Endothelial cell of hepatic sinusoid (primary cell): ENCODE data around the gene B4GALNT2.
"Not testable (repeated sequence)": the region's sequence is repeated elsewhere in the genome, so short reads cannot be mapped to it uniquely, and the experiment has no call there.

Experiments used
- in situ Hi-C: cut with HindIII; loops from 2 replicates; pipeline ENCODE4 v1.10.0; 2017; ENCODE audit warnings: low sequenced_read_pairs

Gene B4GALNT2

DNA sequence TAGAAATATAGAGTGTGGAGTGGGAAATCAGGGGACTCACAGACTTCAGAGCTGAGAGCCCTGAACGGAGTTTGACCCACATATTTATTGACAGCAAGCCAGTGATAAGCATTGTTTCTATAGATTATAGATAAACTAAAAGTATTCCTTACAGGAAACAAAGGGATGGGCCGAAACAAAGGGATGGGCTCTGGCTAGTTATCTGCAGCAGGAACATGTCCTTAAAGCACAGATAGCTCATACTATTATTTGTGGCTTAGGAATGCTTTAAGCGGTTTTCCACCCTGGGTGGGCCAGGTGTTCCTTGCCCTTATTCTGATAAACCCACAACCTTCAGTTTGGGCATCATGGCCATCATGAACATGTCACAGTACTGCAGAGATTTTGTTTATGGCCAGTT lies 38.1 kb downstream of the B4GALNT2 start:
- in situ Hi-C loops: not testable (repeated sequence)

DNA sequence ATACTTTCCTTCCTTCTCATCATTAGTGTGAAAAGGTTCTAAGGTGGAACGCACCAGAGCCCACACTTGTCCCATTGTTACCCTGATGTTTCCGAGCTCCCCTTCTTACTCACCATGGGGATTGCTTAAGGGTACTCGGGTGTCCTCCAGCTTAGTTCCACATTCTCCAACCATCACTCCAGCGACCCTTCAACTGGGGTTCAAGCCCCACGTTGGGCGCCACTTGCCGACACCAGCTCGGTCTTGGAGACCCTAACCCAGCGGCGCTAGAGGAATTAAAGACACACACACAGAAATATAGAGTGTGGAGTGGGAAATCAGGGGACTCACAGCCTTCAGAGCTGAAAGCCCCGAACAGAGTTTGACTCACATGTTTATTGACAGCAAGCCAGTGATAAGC lies 43.4 kb downstream of the B4GALNT2 start:
- in situ Hi-C loops: not testable (repeated sequence)

DNA sequence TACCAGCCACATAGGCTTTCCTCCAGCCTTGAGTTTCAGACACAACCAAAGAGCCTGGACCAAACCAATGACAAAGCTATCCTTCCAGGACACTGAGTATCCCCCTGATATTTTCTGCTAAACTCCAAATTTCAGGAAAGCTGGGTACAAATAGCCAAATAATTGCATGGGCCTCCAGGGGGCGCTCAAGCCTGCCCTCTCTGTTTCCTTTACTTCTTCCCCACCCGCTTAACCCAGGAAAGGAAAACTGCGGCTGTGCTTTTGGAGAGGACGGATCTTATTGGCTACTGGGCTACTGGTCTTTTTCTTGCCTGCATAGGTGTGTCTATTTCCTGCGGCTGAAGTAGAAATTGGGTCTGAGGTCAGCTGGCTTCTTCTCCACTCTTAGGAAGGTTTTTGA lies 47.7 kb downstream of the B4GALNT2 start:
- in situ Hi-C loops: no loop called here

DNA sequence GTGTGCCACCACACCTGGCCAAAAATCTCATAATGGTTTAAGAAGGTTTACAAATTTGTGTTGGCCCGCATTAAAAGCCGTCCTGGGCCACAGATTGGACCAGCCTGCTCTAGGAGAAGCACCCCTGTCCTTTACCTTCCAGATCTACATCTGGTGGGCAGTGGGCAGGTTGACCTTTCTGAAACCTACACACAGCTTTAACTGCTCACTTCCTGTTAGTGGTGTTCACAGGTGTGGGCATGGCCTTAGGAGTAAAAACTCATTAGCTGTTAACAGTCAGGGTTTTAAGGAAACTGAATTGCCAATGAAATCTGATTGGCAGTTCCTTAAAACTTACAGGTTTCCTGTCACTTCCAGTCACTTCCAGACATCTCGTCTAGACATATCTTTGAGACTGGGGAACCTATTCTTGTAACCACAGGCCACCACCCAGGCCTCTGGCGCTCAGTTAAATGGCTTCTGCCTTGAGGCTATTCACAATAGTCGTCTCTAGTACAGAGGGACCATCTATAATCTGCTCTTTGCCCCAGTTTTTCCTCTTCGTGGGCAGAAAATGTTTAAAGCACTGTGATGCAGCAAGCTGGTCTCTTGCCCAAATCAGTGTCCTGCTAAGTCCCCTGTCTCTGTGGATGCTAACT lies 48.5 kb downstream of the B4GALNT2 start:
- in situ Hi-C loops: no loop called here

DNA sequence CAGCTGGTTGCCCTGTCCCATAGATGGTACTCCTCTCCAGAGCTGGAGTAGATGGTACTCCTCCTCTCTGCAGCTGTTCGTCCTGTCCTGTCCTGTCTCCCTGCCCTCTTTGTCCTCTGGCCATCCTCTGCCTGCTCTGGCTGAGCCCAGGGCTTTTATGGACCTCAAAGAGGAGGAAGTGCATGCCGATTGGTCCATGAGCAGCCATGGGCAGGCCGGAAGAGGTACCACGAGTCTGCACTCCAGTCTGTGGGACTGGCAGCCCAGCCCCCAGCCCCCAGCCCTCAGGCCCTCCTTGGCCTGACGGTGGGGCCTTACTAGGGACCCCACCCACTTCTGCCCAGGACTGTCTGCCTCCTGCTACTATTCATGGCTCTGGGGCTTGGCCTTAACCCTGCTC lies 50.8 kb downstream of the B4GALNT2 start:
- in situ Hi-C loops: no loop called here

DNA sequence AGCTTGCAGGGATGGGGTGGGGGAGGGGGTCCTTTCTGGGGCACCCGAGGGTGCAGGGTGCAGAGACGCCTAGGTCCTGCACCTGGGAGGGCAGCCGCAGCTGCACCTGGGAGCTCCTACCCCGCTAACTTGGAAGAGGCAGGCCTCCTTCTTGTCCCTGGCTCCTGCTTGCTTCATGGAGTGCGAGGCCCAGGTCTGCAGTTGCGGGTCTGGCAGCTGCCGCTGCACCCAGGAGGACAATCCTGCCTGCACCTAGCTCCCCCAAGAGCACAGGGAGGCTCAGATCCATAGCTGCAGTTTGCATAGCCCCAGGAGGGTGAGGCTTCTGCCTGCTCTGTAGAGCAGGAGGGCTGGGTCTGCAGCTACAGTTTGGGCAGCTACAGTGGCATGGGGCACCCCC lies 51.2 kb downstream of the B4GALNT2 start:
- in situ Hi-C loops: no loop called here

DNA sequence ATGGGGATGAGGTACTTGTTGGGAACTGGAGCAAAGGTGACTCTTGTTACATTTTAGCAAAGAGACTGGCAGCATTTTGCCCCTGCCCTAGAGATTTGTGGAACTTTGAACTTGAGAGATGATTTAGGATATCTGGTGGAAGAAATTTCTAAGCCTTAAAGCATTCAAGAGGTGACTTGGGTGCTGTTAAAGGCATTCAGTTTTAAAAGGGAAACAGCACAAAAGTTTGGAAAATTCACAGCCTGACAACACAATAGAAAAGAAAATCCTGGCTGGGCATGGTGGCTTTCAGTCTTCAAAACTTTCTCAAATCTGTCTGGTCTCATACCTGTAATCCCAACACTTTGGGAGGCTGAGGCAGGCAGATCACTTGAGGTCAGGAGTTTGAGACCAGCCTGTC lies 52.0 kb downstream of the B4GALNT2 start:
- in situ Hi-C loops: not testable (repeated sequence)

DNA sequence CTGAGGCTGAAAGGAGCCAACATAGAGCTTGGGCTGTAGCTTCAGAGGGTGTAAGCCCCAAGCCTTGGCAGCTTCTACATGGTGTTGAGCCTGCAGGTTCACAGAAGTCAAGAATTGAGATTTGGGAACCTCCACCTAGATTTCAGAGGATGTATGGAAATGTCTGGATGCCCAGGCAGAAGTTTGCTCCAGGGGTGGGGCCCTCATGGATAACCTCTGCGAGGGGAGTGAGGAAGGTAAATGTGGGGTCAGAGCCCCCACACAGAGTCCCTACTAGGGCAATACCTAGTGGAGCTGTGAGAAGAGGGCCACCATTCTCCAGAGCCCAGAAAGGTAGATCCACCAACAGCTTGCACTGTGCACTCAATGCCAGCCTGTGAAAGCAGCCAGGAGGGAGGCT lies 52.8 kb downstream of the B4GALNT2 start:
- in situ Hi-C loops: loop anchor here (5.0 kb wide), 1 partner anchor 78 kb away; no protein-coding TSS in a partner anchor

DNA sequence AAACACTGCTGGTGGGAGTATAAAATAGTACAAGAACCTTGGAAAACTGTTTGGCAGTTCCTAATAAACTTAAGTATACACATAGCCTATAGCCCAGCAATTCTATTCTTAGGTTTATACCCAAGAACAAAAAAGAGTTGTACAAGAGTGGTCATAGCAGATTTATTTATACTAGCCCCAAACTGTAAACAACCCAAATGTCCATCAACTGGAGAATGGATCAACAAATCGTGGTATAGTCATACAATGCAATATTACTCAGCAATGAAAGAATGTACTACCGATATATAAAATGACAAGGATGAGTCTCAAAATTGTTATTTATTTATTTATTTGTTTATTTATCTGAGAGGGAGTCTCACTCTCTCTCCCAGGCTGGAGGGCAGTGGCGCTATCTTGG lies 54.7 kb downstream of the B4GALNT2 start:
- in situ Hi-C loops: loop anchor here (5.0 kb wide), 1 partner anchor 80 kb away; no protein-coding TSS in a partner anchor

DNA sequence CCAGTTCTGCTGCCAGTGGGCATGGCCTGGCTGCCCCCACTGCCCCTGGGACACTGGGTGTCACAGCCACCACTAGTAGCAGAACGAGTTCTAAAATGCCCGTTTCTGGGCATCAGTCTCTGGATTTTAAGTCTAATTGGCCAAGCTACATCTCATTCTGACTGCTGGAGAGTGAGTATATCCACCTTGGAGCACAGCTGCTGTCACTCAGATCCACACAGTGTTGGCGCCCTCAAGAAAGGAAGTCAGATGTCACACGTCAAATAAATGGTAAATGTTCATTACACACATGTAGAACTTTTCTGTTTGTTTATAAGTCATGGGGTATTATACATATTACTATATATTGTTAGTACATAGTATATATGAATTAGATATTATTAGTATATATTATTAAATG lies 58.4 kb downstream of the B4GALNT2 start:
- in situ Hi-C loops: loop anchor here (5.0 kb wide), 1 partner anchor 36 kb away; no protein-coding TSS in a partner anchor

DNA sequence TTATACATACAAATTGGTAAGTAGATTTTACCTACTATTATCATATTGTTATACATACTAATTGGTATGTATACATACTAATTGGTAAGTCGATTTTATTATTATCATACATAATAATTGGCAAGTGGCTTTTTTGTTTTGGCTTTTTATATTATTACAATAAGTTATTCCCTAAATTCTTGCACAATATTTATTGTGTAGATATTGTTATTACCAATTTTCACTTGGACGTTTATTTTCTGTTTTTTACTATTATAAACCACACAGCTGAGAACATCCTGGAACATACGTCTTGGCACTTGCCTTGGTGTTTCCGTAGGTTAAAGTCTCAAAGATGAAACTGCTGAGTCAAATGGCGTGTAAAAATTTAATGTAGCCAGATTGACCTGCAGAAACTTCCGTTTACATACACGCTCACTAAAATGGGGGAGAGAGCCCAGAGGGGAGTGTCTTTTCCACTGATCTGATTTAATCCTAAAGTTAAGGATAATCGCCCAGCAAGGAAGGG lies 58.9 kb downstream of the B4GALNT2 start:
- in situ Hi-C loops: loop anchor here (5.0 kb wide), 1 partner anchor 36 kb away; no protein-coding TSS in a partner anchor

DNA sequence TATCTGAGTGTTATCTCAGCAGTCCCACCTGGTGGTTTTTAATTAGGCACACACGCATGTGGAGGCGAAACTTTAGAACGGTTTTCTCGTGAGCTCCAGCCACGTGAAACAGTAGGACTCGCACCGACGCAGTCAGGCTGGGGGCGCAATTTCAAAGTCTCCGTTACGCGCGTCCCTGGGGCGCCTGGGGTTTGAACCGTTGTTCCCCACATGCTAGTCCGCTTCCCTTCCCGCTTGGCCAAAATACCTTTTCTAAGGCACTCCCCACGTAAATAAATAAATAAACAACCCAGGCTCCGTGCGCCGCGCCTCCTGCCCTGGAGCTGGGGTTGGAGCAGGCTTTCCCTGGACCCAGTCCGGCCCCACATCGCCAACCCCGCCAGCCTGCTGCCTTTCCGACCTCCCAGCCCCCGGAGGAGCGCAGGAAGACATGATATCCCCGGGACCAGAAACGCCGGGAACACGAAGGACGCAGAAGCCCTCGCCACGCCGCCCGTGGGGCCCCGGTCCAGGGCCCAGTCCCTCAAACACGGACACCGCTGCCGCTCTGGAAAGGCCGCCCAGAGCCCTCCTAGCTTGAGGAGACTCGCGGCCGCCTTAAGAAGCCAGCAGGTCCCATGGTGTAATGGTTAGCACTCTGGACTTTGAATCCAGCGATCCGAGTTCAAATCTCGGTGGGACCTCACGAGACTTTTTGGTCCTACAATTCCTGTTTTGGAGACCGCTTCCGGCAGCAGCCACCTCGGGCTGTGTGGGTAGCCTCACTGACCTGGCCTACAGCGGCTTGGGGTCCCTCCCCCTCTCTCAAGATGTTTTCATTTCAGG lies 59.6 kb downstream of the B4GALNT2 start:
- in situ Hi-C loops: loop anchor here (5.0 kb wide), 1 partner anchor 35 kb away; no protein-coding TSS in a partner anchor

DNA sequence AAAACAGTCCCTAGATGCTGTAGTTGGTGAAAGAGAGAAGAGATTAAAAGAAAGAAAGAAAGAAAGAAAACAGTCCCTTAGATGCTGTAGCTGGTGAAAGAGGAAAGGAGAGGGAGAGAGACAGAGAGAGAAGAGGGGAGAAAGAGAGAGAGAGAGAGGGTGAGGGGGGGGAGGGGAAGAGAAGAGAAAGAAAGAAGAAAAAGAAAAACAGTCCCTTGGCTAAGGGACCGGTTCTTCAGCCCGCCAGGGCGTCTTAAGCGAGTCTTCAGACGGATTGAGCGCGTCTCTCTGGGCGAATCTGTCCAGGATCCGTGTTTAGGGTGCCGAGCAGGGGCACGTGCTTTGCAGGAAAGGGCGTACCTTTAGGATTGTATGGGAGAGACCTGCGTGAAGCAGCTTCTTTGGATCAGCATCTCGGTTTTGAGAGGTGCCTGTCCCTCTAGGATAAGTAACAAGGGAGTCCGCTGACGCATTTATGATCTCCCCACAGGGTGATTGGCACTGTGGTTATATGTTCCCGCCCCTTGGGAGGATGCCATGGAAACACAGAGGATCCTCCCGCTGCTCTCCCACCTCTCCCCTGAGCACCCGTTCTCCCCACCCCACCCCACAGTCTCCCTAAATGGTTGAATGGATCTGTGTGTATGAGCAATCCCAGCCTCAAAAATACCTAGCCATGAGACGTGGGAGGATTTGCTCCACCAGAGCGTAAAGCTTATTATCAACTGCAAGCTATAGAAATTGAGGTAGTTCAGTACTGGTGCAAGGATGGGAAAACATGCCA lies 61.1 kb downstream of the B4GALNT2 start:
- in situ Hi-C loops: loop anchor here (5.0 kb wide), 1 partner anchor 34 kb away; no protein-coding TSS in a partner anchor

DNA sequence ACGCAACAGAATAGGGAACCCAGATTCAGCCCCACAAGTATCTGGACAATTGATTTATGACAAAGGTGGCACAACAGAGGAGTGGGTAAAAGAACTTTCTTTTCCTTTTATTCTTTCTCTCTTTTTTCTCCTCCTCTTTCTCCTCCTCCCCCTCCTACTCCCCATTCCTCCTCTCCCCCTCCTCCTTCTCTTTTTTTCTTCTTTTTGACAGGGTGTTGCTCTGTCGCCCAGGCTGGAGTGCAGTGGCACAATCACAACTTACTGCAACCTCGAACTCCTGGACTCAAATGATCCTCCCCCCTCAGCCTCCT lies 61.7 kb downstream of the B4GALNT2 start:
- in situ Hi-C loops: loop anchor here (5.0 kb wide), 1 partner anchor 33 kb away; no protein-coding TSS in a partner anchor

DNA sequence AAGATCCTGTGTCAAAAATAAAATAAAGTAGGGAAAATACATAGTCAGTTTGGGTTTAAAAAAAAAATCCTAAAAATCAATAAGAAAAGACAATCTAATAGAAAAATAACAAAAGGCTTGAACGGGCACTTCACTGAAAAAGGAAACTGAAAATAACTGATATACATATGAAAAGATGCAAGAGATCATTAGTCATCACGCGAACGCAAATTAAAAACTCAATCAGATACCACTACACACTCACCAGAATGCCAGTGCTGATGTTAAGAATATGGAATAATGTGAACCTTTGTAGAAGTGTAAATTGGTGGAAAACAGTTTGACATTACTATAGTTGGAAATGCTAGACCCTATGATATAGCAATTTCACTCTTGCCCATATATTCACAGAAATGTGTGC lies 63.2 kb downstream of the B4GALNT2 start:
- in situ Hi-C loops: no loop called here

DNA sequence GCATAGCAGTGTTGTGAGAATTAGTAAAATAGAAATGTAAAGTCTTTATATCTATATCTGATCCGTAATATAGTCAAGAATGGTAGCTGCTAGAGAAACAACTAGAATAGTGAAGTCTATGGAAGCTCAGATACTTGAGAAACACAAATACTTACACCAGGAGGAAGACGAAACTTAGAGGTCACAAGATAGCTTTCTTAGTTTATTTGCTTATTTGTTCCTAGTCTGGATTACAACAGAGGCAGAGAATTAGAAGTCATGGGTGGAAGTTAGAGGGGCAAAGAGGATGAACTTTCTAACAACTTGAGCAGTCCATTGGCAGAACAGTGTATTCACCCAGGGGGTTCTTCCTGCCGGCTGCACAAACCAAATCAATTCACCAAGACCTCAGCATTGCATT lies 64.0 kb downstream of the B4GALNT2 start:
- in situ Hi-C loops: no loop called here

DNA sequence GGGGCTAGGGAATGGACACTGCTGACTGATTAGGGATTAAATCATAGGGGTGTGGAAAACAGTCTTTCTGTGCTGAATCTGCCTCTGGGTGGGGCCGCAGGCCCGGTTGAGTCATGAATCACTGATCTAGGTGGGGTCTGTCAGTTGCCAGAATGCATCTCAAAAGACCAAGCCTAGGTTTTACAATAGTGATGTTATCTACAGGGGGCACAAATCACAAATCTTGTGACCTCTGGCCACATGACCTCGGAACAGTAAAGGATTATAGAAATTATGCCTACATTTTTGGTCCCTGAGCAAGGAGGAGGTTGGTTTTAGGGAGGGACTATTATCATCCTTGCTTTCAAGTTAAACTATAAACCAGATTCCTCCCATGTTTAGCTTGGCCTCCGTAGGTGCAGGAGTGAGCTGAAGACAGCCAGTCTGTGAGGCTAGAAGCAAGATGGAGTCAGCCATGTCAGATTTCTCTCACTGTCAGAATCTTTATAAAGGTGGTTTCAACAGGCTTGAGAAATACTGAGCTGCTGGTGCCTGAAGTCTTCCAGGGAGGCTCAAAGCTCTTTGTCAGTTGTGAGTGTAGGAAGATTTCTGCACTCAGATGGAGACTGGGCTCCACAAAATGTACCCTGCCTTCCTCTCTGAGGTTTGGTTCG lies 64.9 kb downstream of the B4GALNT2 start:
- in situ Hi-C loops: no loop called here

DNA sequence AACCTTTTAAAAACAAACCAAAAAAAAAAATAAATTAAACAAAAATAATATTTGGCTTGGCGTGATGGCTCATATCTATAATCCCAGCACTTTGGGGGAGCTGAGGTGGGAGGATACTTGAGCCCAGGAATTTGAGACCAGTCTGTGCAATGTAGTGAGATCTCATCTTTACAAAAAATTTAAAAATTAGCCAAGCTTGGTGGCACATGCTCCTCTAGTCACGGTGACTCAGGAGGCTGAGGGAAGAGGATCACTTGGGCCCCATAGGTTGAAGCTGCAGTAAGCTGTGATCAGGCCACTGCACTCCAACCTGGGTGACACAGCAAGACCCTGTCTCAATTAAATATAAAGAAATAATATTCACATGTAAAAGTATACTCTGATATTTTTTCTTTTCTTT lies 65.6 kb downstream of the B4GALNT2 start:
- in situ Hi-C loops: no loop called here

DNA sequence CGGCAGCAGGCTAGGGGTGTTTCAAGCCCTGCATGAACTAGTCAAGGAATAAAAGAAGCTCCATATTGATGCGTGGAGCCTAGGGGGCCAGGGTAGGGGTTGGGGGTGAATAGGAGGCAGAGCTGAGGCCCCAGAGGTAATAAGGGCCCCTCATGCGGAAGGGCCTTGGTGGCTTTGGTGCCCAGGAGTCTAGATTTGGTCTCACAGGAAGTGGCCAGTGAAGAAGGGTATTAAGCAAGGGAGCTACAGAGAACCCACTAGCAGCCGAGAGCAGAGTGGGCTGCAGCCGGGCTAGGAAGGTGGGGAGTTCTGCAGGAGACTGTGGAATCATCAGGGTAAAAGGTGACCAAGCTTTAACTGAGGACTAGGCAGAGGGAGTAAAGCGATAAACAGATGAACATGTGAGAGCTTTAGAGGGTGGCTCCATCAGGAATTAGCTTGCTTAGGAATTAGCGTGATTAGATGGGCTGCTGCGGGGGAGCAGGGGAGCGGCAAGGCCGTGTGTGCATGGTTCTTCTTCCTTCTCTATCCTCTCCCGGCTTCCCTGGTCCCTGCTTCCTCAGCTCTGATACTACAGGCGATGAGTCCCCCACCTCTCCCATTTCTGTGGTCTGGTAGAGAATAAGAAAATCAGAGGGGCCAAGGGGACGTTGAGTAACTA lies 68.0 kb downstream of the B4GALNT2 start:
- in situ Hi-C loops: no loop called here

DNA sequence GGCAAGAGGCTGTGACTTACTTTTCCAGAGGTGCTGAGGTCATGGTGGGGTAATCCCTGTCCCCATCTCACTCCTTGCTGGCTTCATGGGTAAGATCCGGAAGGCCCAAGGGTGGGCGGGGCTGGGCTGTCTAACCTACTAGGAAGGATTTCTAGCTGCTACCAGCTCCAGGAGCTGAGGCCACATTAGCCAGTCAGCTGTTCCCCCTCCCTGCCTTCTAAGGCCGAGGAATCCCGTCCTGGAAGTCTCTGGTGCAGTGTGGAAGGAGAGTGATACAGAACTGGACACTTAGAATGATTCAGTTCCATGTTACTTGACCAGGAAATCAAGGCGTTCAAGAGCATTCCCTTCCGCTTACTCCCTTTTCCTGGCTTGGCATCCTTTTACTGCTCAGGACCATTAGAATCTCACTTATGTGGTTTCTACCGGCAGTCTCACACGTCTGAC lies 68.9 kb downstream of the B4GALNT2 start:
- in situ Hi-C loops: no loop called here
